Measurements from ENCODE around the gene DDX28. TPM values are rescaled to one million over a fixed set of nuclear protein-coding genes. Genes with fewer than 3 reads are reported as not detected.
"Not testable (repeated sequence)": the region's sequence is repeated elsewhere in the genome, so short reads cannot be mapped to it uniquely, and the experiment has no call there.

Gene DDX28
- total RNA-seq, 3 donors from 2014 or later, result 6.1 to 7.2 (median 6.8) TPM

DNA sequence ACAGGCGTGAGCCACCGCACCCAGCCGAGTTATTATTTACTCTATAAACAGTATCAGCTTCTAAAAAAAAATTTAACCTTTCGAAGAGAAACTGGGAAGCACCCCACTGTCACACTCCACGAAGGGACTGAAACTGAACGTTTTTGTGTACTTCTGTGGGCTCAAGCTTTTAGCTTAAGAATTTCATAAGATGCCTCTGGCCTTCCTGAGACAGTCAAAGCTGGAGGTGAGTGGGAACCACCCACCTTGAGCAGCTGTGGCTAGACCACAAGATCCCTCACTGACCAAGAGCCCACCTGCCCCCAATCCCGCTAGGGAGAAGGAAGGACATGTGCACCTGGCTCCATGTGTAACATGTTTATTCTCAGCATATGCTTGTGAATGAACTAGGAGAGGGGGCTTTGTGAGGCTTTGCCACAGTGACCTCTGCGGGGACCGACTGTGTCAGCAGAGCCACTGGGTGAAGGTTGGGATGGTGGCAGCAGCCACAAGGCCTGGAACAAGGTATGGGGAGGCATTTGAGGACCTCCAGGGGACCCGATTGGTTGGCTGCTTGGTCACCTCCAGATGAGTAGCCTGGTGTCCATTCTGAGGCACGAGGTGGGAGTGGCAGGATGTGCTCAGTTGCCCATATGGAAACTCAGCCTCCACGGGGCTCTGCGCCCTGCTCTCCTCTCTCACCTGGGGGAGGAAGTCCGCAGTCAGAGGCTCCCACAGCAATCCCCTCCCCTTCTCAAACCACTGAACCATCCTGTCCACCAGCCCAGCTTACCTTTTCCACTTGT lies 47.5 kb downstream of the DDX28 start:
- intact Hi-C loops (cut with DNase I, micrococcal nuclease), result no loop called here
- no peaks in the 10 kb centered on the region for H3K4me1 ChIP-seq (ENCODE audit: low read depth)
- TF ChIP-seq, protein P1, sequence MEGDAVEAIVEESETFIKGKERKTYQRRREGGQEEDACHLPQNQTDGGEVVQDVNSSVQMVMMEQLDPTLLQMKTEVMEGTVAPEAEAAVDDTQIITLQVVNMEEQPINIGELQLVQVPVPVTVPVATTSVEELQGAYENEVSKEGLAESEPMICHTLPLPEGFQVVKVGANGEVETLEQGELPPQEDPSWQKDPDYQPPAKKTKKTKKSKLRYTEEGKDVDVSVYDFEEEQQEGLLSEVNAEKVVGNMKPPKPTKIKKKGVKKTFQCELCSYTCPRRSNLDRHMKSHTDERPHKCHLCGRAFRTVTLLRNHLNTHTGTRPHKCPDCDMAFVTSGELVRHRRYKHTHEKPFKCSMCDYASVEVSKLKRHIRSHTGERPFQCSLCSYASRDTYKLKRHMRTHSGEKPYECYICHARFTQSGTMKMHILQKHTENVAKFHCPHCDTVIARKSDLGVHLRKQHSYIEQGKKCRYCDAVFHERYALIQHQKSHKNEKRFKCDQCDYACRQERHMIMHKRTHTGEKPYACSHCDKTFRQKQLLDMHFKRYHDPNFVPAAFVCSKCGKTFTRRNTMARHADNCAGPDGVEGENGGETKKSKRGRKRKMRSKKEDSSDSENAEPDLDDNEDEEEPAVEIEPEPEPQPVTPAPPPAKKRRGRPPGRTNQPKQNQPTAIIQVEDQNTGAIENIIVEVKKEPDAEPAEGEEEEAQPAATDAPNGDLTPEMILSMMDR (IDR thresholded peaks at IDR 0.05), result no peak
- H3K36me3 ChIP-seq (ENCODE audit: low read depth), result no peaks in the 10 kb centered on the region
- no peak overlapping the region for H3K4me3 ChIP-seq
- ATAC-seq (peak; percentile 23), DNase-seq (no peak)
- no peaks in the 10 kb centered on the region for H3K9me3 ChIP-seq

DNA sequence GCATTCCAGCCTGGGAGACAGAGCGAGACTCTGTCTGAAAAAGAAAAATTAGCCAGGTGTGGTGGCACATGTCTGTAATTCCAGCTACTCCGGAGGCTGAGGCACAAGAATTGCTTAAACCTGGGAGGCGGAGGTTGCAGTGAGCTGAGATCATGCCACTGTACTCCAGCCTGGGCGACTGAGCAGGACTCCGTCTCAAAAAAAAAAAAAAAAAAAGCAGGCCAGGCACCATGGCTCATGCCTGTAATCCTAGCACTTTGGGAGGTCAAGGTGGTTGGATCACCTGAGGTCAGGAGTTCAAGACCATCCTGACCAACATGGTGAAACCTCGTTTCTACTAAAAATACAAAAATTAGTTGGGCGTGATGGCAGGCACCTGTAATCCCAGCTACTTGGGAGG lies 50.7 kb downstream of the DDX28 start:
- DNase-seq; H3K4me1 ChIP-seq (ENCODE audit: low read depth); H3K9me3 ChIP-seq; intact Hi-C loops (cut with DNase I, micrococcal nuclease); ATAC-seq; H3K36me3 ChIP-seq (ENCODE audit: low read depth); H3K4me3 ChIP-seq: not testable (repeated sequence)

DNA sequence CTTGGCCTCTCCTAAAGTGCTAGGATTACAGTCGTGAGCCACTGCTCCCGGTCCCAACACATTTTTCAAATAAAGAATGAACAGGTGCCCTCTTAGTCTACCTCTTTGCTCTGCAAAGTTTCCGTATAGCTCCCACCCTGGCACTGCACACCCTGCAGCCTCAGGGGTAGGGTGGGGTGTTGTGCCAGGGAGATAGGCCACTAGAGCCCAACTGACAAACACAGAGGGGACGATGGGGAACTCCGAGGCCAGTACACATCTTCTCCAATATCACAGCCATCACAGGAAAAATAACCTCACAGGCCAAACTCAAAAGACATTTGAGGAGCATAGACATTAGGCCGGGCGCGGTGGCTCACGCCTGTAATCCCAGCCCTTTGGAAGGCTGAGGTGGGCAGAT lies 51.9 kb downstream of the DDX28 start:
- peaks cover 12% of the 10 kb centered on the region for H3K4me1 ChIP-seq (ENCODE audit: low read depth)
- ATAC-seq (no peak), DNase-seq (no peak)
- H3K4me3 ChIP-seq, result no peak overlapping the region
- intact Hi-C loops (cut with DNase I, micrococcal nuclease), result no loop called here
- TF ChIP-seq, protein P1 (IDR thresholded peaks at IDR 0.05), result no peak
- H3K36me3 ChIP-seq (ENCODE audit: low read depth), result no peaks in the 10 kb centered on the region
- no peaks in the 10 kb centered on the region for H3K9me3 ChIP-seq

Other genes with a start within 250 kb of the DDX28 start
- gene RANBP10, start 216.7 kb downstream of the DDX28 start, total RNA-seq, result 10 to 100 TPM; 19.6 to 24.1 (median 20.6) TPM
- 1 to 10 TPM in 1 of 3 donors, under 1 TPM in 2; 0.41 to 2.0 (median 0.48) TPM for gene TSNAXIP1, start 216.3 kb downstream of the DDX28 start, total RNA-seq
- gene THAP11, start 180.9 kb downstream of the DDX28 start, total RNA-seq, result 10 to 100 TPM; 18.1 to 43.3 (median 20.5) TPM
- gene NUTF2, start 176.3 kb downstream of the DDX28 start, total RNA-seq, result 10 to 100 TPM; 56.0 to 69.3 (median 58.0) TPM
- 10 to 100 TPM; 33.2 to 55.0 (median 36.6) TPM for gene CENPT, start 175.5 kb downstream of the DDX28 start, total RNA-seq
- 10 to 100 TPM; 58.3 to 82.0 (median 64.6) TPM for gene EDC4, start 150.2 kb downstream of the DDX28 start, total RNA-seq
- under 1 TPM in 2 of 3 donors, not detected in 1; 0.49 to 0.99 TPM for gene NRN1L, start 138.3 kb downstream of the DDX28 start, total RNA-seq
- gene PSKH1, start 130.0 kb downstream of the DDX28 start, total RNA-seq, result 10 to 100 TPM; 33.8 to 43.3 (median 38.1) TPM
- 1 to 10 TPM in 1 of 3 donors, under 1 TPM in 2; 0.61 to 2.3 (median 0.80) TPM for gene CTRL, start 91.4 kb downstream of the DDX28 start, total RNA-seq
- 100 to 1,000 TPM in 2 of 3 donors, 10 to 100 TPM in 1; 96.9 to 175 (median 139) TPM for gene PSMB10, start 86.4 kb downstream of the DDX28 start, total RNA-seq
- 10 to 100 TPM in 1 of 3 donors, 1 to 10 TPM in 2; 2.2 to 20.3 (median 9.4) TPM for gene LCAT, start 79.1 kb downstream of the DDX28 start, total RNA-seq
- 10 to 100 TPM in 2 of 3 donors, 1 to 10 TPM in 1; 4.0 to 68.5 (median 22.2) TPM for gene SLC12A4, start 54.6 kb downstream of the DDX28 start, total RNA-seq
- gene DPEP3, start 42.7 kb downstream of the DDX28 start, total RNA-seq, result not detected
- gene DPEP2, start 23.7 kb downstream of the DDX28 start, total RNA-seq, result 1 to 10 TPM; 1.5 to 2.8 (median 1.6) TPM
- gene DPEP2NB, start 7.3 kb downstream of the DDX28 start, total RNA-seq, result not detected
- 10 to 100 TPM; 11.6 to 13.5 (median 12.6) TPM for gene DUS2, start 52 bp upstream of the DDX28 start, total RNA-seq
- 10 to 100 TPM; 24.2 to 44.0 (median 25.5) TPM for gene NFATC3, start 62.1 kb upstream of the DDX28 start, total RNA-seq
- 100 to 1,000 TPM in 1 of 3 donors, 10 to 100 TPM in 2; 46.6 to 125 (median 94.5) TPM for gene ESRP2, start 212.9 kb upstream of the DDX28 start, total RNA-seq
- 10 to 100 TPM; 13.2 to 14.2 (median 13.5) TPM for gene PLA2G15, start 222.1 kb upstream of the DDX28 start, total RNA-seq
- gene SLC7A6, start 241.3 kb upstream of the DDX28 start, total RNA-seq, result 10 to 100 TPM; 35.0 to 41.4 (median 37.2) TPM

Data from mucosa of descending colon (tissue), 3 donors.